Adrenal gland (tissue), 12 donors: Measurements from ENCODE around the gene FGF14. TPM values are rescaled to one million over a fixed set of nuclear protein-coding genes. Genes with fewer than 3 reads are reported as not detected.

Source experiments
- DNase-seq, 7 donors: peaks; one replicate each; pipeline ENCODE4 v3.0.0-alpha.2; 2019 to 2020
- H3K27ac ChIP-seq, 5 donors: fragments of 200-600 bp; sonication (generic) in 4 of 5; 1 replicate in 3 of 5; 2 replicates in 2 of 5; pipeline versions ENCODE4 v1.5.1 to v1.8.0; 2016 to 2020; ENCODE audit warnings: mild to moderate bottlenecking in 1 of 5
- H3K27me3 ChIP-seq: fragments of 200-600 bp; 2 replicates; pipeline ENCODE4 v1.8.0; 2021
- H3K36me3 ChIP-seq, 2 donors: fragments of 200-600 bp; replicated peaks in 1 of 2; 1 replicate in 1 of 2; 2 replicates in 1 of 2; pipeline versions ENCODE4 v1.5.1 to v1.8.0; 2018 to 2022
- H3K4me1 ChIP-seq, 2 donors: fragments of 200-600 bp; replicated peaks in 1 of 2; 1 replicate in 1 of 2; 2 replicates in 1 of 2; pipeline versions ENCODE4 v1.5.1 to v1.8.0; 2018 to 2021
- H3K4me3 ChIP-seq, 4 donors: fragments of 200-600 bp; sonication (generic) in 3 of 4; one replicate each; pipeline ENCODE4 v1.5.1; 2016 to 2018
- H3K9me3 ChIP-seq, 3 donors: fragments of 200-600 bp; sonication (generic) in 1 of 3; replicated peaks in 1 of 3; 1 replicate in 2 of 3; 2 replicates in 1 of 3; pipeline versions ENCODE4 v1.5.1 to v1.8.0; 2016 to 2021
- CTCF ChIP-seq, 6 experiments: fragments of 450-650 bp in 4 of 6; fragments of 200-600 bp in 2 of 6; sonication (generic) in 1 of 6; IDR thresholded peaks; 1 replicate in 5 of 6; 2 replicates in 1 of 6; pipeline versions ENCODE4 v1.5.1 to v1.8.0; 2016 to 2021; ENCODE audit warnings: antibody characterized with exemption in 6 of 6, mild to moderate bottlenecking in 2 of 6, moderate library complexity in 1 of 6
- POLR2A ChIP-seq, 2 donors: fragments of 450-650 bp; IDR thresholded peaks; one replicate each; pipeline ENCODE4 v1.6.1; 2017; ENCODE audit warnings: antibody characterized with exemption in 2 of 2, mild to moderate bottlenecking in 2 of 2, moderate library complexity in 1 of 2
- WGBS, 4 donors: extraction: QIAGEN DNeasy Blood & Tissue Kit in 2 of 4; methylation state at CpG; one replicate each; pipeline versions ENCODE4 v1.1.5 to v1.1.7; 2013 to 2017; 5-methylcytosine and 5-hydroxymethylcytosine counted together
- intact Hi-C, 2 donors: fragments of 100-400 bp; cut with DNase I; formaldehyde crosslinking; loops; one replicate each; pipeline versions ENCODE4 v1.14.1 to v1.15.0; 2022 to 2023
- polyA plus RNA-seq, 3 donors: library from polyadenylated mRNA; stranded (reverse); fragments of 200-250 nt in 2 of 3; fragments of 350-450 nt in 1 of 3; fragmentation: Illumina TruSeq in 1 of 3; extraction: RNeasy Lipid Tissue Mini Kit (QIAGEN cat#74804) in 1 of 3; gene quantifications; one replicate each; pipeline ENCODE4 v1.2.3, GENCODE V29; 2013 to 2014
- total RNA-seq, 9 donors: library from RNA; depleted of rRNA in 4 of 9; stranded (reverse); fragments of >200 nt in 4 of 9; fragments of 120-200 nt in 1 of 9; fragmentation: NEBNext Ultra II Directional in 1 of 9; extraction: Animal tissue kit (Norgen Biotek cat#: 25700) in 1 of 9; gene quantifications; one replicate each; pipeline versions ENCODE4 v1.1.0 to v1.2.4, GENCODE V29; 2013 to 2023
- donor health status: healthy with polysubstance abuse.
- donor health status: Bipolar disorder and iron deficiency.
- donor health status: DM: yes; HTN: yes; CAD: no.
- donor health status: DM: no; HTN: no; CAD: no.
- donor health status: DM: no; HTN: no; CAD: no.
- donor health status: DM: yes; HTN: yes; CAD: no.

The FGF14 gene
- total and polyA plus RNA-seq, 12 donors: 0.32 to 9.3 (median 2.8) TPM; not detected in 2

GRCh38 chr13:101945435-101945834 lies 456.4 kb downstream of the FGF14 start:
- Histone ChIP-seq H3K4me1 (peaks cover 0 to 4% of the 10 kb centered on the region in 2 donors), H3K27me3 (no peaks in the 10 kb centered on the region), H3K27ac (no peak overlapping the region), H3K4me3 (no peak overlapping the region), H3K9me3 (no peaks in the 10 kb centered on the region), H3K36me3 (no peaks in the 10 kb centered on the region)
- no peak for DNase-seq
- 51 to 56% (median 54%) methylated on average over 6 of the region's 6 CpGs for WGBS, 4 donors
- intact Hi-C loops: loop anchor here in 1 of 2 donors (10.0 kb wide), 1 partner anchor 509 kb away; no protein-coding TSS in a partner anchor
- no peak for TF ChIP-seq CTCF (IDR thresholded peaks at IDR 0.05)
- TF ChIP-seq POLR2A (IDR thresholded peaks at IDR 0.05): no peak

GRCh38 chr13:101944521-101944920 lies 457.3 kb downstream of the FGF14 start:
- WGBS, 4 donors: 43 to 50% (median 48%) methylated on average over 2 of the region's 2 CpGs
- no peak overlapping the region for H3K4me3 ChIP-seq
- no peaks in the 10 kb centered on the region for H3K9me3 ChIP-seq
- TF ChIP-seq CTCF (IDR thresholded peaks at IDR 0.05) (no peak), POLR2A (IDR thresholded peaks at IDR 0.05) (no peak)
- DNase-seq: no peak
- no peaks in the 10 kb centered on the region for H3K27me3 ChIP-seq
- H3K27ac ChIP-seq: no peak overlapping the region
- intact Hi-C loops: loop anchor here in 1 of 2 donors (10.0 kb wide), 1 partner anchor 510 kb away; no protein-coding TSS in a partner anchor
- no peaks in the 10 kb centered on the region for H3K36me3 ChIP-seq
- H3K4me1 ChIP-seq: peaks cover 0 to 4% of the 10 kb centered on the region in 2 donors

- TF ChIP-seq POLR2A (IDR thresholded peaks at IDR 0.05): no peak
- no peaks in the 10 kb centered on the region for H3K9me3 ChIP-seq
- H3K27ac ChIP-seq: no peak overlapping the region
- H3K27me3 ChIP-seq: no peaks in the 10 kb centered on the region
- peaks cover 0 to 4% of the 10 kb centered on the region in 2 donors for H3K4me1 ChIP-seq
- no peak for DNase-seq
- intact Hi-C loops: loop anchor here in 1 of 2 donors (10.0 kb wide), 1 partner anchor 512 kb away; no protein-coding TSS in a partner anchor
- 35 to 62% (median 52%) methylated on average over 2 of the region's 2 CpGs for WGBS, 4 donors
- no peaks in the 10 kb centered on the region for H3K36me3 ChIP-seq
- H3K4me3 ChIP-seq: no peak overlapping the region
These were observed 459.2 kb downstream of the FGF14 start for GRCh38 chr13:101942535-101943157.

GRCh38 chr13:101942038-101942437 lies 459.8 kb downstream of the FGF14 start:
- no peak overlapping the region for H3K4me3 ChIP-seq
- H3K27ac ChIP-seq: no peak overlapping the region
- intact Hi-C loops: loop anchor here in 1 of 2 donors (10.0 kb wide), 1 partner anchor 513 kb away; no protein-coding TSS in a partner anchor
- no peaks in the 10 kb centered on the region for H3K27me3 ChIP-seq
- TF ChIP-seq POLR2A (IDR thresholded peaks at IDR 0.05): no peak
- peak in 5 of 6 experiments; percentile 32 to 69 (median 52) for TF ChIP-seq CTCF (IDR thresholded peaks at IDR 0.05)
- 0 to 2% (median 0%) methylated on average over 1 of the region's 1 CpG for WGBS, 4 donors
- H3K9me3 ChIP-seq: no peaks in the 10 kb centered on the region
- peak in 1 of 7 donors; percentile 62 for DNase-seq
- peaks cover 0 to 4% of the 10 kb centered on the region in 2 donors for H3K4me1 ChIP-seq
- H3K36me3 ChIP-seq: no peaks in the 10 kb centered on the region
